SHP77 treated with DMSO at 0.1 percent for 48 hours (cell line): ENCODE results near the gene PCSK5.

Source experiments
- DNase-seq: peaks from one replicate; lab custom pipeline; 2025; lab: John Stamatoyannopoulos, UW

The PCSK5 gene

DNA sequence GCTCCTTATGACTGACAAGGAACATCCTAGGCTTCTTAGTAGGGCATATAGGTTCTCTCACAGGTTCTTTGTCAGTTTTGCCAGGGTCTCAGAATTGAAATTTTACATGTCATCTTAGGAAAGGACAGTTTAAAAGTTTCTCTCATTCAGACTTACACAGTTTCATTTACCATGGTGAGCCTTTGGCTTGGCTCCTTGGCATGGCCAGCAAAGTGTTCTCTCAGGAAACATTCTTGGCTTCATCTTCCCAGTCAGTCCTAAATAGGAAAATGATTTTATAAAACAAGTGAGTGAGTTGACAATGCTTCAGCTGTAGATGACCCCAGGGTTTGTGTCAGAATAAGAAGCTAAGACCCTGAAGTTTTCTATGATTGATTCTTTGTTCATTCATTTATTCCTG, 191.6 kb downstream of the PCSK5 start:
- no peak for DNase-seq

DNA sequence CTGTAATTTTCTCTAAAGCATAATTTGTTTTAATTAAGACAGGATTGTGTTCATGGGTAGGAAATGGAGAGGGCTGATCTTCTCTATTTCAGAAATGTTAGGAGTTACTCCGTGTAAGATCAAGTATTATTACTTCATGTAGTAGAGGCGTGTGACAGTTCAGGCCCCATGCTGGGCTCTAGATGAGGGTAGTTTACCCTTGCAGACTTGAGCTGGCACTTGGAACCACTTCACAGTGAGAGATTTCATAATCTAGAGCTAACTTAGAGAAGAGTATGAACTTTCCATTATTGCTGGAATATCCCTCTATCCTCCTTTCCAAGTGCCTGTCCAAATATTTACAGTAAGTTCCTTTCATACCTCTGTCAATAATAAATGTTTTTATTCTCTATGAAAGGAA, 195.1 kb downstream of the PCSK5 start:
- DNase-seq = no peak

GRCh38 chr9:76086539-76086938, 196.1 kb downstream of the PCSK5 start:
- no peak for DNase-seq

DNA sequence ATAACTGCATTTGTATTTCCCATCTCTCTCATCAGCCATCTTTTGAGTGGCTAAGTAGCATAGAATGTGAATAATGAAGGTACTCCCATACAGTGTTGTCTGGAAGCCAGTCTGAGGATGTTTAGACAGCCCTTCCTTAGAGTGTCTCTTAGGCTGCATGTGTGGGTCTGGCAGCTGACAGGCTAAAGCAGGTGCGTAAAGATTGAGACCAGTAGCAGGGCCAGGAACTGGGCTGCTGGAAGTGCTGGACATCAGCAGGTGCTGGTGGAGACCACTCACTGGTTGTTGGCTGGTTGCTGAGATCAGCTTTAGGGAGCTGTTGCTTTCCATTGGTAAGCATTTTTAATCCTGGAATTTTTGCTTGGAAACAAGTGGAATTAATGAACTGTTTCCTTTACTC, 197.5 kb downstream of the PCSK5 start:
- peak; percentile 38 for DNase-seq

DNA sequence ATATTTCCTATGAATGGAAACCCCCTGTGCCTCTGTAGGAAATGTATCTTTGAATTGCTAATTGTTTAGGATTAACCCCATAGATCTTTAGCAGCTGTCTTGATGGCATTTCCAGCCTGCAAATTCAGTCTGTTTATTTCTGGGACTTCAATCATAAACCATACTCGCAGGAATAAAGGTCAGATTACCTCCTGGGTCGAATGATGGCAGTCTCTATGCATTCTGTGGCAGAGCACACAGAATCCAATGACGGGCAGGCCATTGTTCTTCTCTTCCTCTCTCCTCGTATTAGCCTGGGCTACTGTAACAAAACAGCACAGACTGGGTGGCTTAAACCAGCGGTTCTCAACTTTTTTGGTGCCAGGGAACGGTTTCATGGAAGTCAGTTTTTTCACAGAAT, 199.9 kb downstream of the PCSK5 start:
- no peak for DNase-seq

- no peak for DNase-seq
These were observed 200.4 kb downstream of the PCSK5 start for GRCh38 chr9:76090909-76091308.

DNA sequence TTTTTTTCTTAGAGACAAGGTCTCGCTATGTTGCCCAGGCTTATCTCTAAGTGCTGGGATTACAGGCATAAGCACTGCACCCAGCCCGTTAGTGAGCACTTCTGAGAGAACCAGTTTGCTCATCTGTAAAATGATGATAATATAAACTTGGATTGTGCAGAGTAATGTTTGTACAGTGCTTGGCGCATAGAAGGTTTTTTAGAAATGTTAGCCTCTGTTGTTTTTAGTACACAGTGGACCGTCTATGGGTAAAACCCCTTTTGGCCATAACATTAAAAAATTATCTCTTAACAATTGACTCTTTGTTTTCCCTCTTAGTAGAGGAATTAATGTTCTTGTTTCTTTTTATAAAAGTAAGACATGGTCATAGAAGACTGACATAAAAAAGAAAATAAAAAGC, 202.1 kb downstream of the PCSK5 start:
- DNase-seq = no peak

- DNase-seq = no peak
These were observed 205.1 kb downstream of the PCSK5 start for GRCh38 chr9:76095585-76095984.

DNA sequence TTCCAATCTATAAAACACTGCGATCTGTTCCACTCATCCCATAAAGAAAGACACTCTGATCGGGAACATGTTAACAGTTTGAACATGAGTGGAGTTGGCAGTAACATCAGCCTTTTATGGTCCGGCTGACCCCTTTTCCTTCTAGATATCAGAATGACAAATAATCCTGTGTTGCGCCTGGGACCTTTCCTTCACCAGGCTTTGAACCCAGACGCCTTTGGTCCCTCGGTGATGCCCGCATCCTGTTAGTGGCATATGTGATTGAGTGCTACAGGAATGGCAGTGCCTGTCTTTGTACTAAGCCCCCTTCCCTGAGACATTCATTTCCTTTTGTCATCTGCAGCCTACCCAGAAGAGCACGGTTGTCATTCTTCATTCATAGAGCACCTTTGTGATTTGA, 209.0 kb downstream of the PCSK5 start:
- no peak for DNase-seq

DNA sequence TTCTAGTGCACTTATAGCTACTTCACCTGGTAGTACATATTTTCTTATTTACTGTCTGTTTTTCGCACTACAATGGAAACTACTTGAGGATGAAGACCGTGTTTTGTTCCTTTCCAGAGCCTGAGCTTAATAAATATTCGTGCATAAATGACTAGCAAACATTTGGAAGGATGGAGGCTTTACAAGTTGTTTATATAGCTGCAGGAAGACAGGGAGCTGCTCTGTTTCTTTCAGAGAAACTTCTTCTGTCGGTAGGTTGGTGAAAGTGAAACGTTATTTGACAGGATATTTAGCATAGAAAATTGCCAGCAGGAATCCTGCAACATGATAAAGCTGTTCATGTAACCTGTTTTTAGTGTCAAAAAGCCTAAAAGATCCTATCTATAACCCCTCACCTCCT, 210.6 kb downstream of the PCSK5 start:
- DNase-seq = no peak

DNA sequence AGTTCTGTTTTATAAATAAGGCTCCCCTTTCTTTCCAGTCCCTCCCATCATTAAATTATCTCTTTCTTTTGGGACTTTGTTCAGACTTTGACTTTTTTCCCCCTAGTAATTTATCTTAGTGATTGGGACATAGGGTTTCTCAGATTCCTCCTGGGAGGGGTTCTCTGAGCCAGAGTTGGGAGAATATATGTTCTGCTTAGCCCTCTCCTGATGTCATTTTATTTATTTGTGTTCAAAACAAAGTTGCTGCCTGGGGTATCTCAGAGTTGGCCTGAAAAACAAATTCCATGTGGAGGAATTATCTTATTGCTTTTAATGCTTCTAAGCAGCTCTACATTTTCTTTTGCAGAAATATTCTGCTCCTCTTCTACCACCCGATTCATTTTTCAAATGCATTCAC, 211.0 kb downstream of the PCSK5 start:
- no peak for DNase-seq

DNA sequence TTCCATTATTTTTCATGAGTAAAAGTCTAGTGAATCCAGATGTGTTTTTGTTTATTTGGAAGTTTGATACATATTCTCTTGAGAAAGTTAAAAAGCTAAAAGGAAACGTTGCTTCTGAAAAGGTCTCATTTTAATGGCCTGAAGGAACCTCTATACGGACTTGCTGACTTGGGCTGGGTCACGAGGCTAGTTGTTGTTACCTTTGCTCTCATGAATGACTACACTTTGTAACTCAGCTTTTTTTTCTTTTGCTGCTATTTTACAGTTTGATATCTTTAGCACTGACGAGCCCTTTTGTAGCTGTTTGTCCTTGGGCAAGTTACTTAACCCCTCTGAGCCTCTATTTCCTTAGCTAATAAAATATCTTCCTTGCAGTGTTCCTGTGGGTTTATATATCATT, 211.5 kb downstream of the PCSK5 start:
- DNase-seq = no peak

GRCh38 chr9:76103531-76104315, 213.2 kb downstream of the PCSK5 start:
- no peak for DNase-seq

- DNase-seq = no peak
These were observed 217.0 kb downstream of the PCSK5 start for GRCh38 chr9:76107482-76107881.

- DNase-seq = no peak
These were observed 219.5 kb downstream of the PCSK5 start for GRCh38 chr9:76109953-76110352.

GRCh38 chr9:76112151-76112550, 221.7 kb downstream of the PCSK5 start:
- no peak for DNase-seq

DNA sequence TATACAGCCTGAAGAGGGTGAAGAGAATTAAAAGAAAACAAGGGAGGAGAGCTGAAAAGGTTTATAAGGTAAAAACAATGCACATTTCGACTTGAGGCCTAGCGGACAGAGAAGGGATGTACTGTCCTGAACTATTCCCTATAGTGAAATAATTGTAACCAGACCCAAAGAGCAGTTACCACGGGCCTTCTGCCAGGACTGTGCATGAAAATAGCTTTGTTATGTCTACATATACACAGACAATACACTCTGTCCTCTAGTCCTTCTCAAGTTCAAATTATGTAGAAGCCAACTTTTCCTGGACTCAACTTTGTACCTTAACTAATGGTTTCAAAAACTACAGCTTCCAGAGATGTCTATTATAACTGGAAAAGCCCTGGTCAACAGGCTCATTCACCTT, 223.7 kb downstream of the PCSK5 start:
- DNase-seq = no peak

- DNase-seq = no peak
These were observed 224.9 kb downstream of the PCSK5 start for GRCh38 chr9:76115396-76115795.

- DNase-seq = no peak
These were observed 225.6 kb downstream of the PCSK5 start for GRCh38 chr9:76115982-76116646.

DNA sequence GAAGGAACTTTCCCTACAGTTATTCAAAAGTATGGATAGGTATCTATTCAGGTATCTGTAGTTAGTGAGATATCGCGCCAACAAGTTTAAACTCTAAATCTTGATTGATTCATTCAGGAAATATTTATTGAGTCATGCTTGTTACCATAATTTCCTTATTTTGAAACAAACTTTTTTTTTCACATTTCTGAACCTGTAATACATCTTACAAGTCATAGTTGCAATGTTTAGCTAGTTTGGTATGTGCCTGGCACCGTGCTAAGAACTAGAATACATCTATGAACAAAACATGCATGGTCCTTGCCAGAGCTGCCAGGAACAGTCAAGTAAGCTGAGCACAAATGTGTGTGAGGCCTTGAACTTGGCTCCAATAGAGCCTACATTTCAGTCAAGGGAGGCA, 226.4 kb downstream of the PCSK5 start:
- no peak for DNase-seq

DNA sequence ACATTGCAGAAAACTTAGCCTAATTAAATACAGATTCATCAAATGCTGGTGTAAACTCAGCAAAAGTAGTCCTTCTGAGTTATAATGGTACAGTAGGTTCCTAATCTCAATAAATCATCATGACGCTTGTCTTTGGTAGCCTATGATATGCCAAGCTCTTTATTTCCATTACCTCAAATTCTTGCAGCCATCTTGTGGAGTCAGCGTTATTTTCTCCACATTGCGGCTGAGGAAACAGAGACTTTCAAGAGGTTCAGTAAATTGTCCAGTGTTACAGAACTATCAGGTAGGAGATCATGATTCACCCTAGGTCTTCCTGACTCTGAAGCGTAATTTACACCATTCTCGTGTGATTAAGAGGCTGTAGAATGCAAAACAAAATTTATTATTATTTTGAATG, 237.2 kb downstream of the PCSK5 start:
- no peak for DNase-seq

GRCh38 chr9:76135902-76136301, 245.4 kb downstream of the PCSK5 start:
- DNase-seq = no peak

GRCh38 chr9:76136986-76137385, 246.5 kb downstream of the PCSK5 start:
- DNase-seq = no peak

GRCh38 chr9:76137931-76138330, 247.5 kb downstream of the PCSK5 start:
- DNase-seq = no peak
